ENCODE data around the gene MRPL17.

- TF ChIP-seq EZH2 (IDR thresholded peaks at IDR 0.05; ENCODE audit: borderline replicate concordance, low read depth, low read length) (no peak), ELF1 (tag; IDR thresholded peaks at IDR 0.05) (no peak), ZKSCAN1 (IDR thresholded peaks at IDR 0.05; ENCODE audit: low read depth, low read length) (no peak)
These were observed 22.9 kb upstream of the MRPL17 start for GRCh38 chr11:6705905-6706535.

Data from K562 (cell line).